ENCODE data around the gene PUM2.

PUM2 gene

GRCh38 chr2:20223407-20224163, 127.1 kb downstream of the PUM2 start:
- Histone ChIP-seq H3K4me3 (ENCODE audit: low read depth, low read length) (peak overlapping the region; percentile 68), H3K36me3 (replicated peaks) (no peaks in the 10 kb centered on the region), H3K27me3 (replicated peaks) (no peaks in the 10 kb centered on the region), H3K27ac (no peak overlapping the region)
- DNase-seq: no peak
- TF ChIP-seq, protein P1, sequence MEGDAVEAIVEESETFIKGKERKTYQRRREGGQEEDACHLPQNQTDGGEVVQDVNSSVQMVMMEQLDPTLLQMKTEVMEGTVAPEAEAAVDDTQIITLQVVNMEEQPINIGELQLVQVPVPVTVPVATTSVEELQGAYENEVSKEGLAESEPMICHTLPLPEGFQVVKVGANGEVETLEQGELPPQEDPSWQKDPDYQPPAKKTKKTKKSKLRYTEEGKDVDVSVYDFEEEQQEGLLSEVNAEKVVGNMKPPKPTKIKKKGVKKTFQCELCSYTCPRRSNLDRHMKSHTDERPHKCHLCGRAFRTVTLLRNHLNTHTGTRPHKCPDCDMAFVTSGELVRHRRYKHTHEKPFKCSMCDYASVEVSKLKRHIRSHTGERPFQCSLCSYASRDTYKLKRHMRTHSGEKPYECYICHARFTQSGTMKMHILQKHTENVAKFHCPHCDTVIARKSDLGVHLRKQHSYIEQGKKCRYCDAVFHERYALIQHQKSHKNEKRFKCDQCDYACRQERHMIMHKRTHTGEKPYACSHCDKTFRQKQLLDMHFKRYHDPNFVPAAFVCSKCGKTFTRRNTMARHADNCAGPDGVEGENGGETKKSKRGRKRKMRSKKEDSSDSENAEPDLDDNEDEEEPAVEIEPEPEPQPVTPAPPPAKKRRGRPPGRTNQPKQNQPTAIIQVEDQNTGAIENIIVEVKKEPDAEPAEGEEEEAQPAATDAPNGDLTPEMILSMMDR (IDR thresholded peaks at IDR 0.05; ENCODE audit: low read depth, low read length, missing control alignments): no peak
- in situ Hi-C loops (cut with HindIII; ENCODE audit: low pct_ligation_motif_present, low sequenced_read_pairs): loop anchor here (10.0 kb wide), 1 partner anchor 89 kb away; no protein-coding TSS in a partner anchor

DNA sequence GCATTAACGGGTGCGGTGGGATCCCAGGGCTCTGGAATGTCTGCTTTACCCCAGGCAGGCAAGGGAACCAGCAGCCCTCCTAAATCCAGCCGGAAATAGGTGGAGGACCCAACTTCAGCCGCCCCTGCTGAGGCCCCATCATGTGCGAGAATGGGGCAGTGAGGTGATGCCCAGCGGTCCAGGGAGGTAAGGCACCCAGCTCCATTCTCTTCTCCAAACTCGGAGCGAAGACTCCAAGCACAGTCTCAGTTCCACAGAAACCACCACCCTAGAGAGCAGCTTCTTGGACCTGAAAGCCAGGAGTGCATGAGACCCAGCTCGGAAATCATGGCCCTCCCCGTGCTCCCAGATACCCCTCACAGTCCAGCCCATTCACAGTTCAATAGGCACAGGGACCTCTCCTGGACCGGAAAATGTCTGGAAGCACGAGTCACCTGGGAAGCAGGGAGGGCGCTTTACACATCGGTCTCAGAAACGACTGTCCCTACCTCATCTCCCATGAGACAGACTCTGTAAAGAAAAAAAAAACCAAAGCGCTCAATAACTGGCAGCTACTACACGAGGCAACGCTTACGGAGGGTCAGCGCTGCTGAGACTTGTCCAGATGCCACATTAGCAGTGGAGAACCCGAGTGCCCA, 127.8 kb downstream of the PUM2 start:
- H3K27me3 ChIP-seq (replicated peaks): no peaks in the 10 kb centered on the region
- TF ChIP-seq, protein P1 (IDR thresholded peaks at IDR 0.05; ENCODE audit: low read depth, low read length, missing control alignments): no peak
- no peak for DNase-seq
- H3K36me3 ChIP-seq (replicated peaks): no peaks in the 10 kb centered on the region
- in situ Hi-C loops (cut with HindIII; ENCODE audit: low pct_ligation_motif_present, low sequenced_read_pairs): loop anchor here (10.0 kb wide), 1 partner anchor 88 kb away; no protein-coding TSS in a partner anchor
- no peak overlapping the region for H3K27ac ChIP-seq
- H3K4me3 ChIP-seq (ENCODE audit: low read depth, low read length): peak overlapping the region; percentile 68

- Histone ChIP-seq H3K4me3 (ENCODE audit: low read depth, low read length) (peak overlapping the region; percentile 68), H3K27me3 (replicated peaks) (no peaks in the 10 kb centered on the region), H3K27ac (no peak overlapping the region), H3K36me3 (replicated peaks) (no peaks in the 10 kb centered on the region)
- DNase-seq: no peak
- in situ Hi-C loops (cut with HindIII; ENCODE audit: low pct_ligation_motif_present, low sequenced_read_pairs): loop anchor here (10.0 kb wide), 1 partner anchor 87 kb away; no protein-coding TSS in a partner anchor
- TF ChIP-seq, protein P1 (IDR thresholded peaks at IDR 0.05; ENCODE audit: low read depth, low read length, missing control alignments): no peak
These were observed 128.5 kb downstream of the PUM2 start for GRCh38 chr2:20222014-20222768.

DNA sequence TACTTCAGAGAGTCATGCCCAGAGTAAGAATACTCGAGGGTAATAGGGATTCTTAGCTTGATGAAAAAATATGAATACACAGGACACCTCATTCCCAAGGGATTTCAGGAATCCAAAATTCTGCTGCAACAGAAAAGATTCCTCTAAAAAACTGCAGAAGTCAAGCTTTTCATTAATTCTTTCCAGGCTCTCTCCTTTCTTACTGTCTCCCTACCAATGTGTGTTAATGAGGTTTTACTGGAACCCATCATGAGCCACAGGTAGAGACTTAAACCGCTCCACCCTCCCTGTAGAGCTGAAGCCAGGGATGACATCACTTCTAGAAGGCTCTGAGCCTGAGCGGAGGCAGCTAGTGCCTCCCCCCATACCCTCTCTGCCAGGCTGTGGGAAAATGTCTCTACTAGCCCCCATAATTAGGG, 129.1 kb downstream of the PUM2 start:
- TF ChIP-seq, protein P1 (IDR thresholded peaks at IDR 0.05; ENCODE audit: low read depth, low read length, missing control alignments): no peak
- Histone ChIP-seq H3K27ac (no peak overlapping the region), H3K27me3 (replicated peaks) (no peaks in the 10 kb centered on the region), H3K4me3 (ENCODE audit: low read depth, low read length) (no peak overlapping the region), H3K36me3 (replicated peaks) (no peaks in the 10 kb centered on the region)
- DNase-seq: no peak
- in situ Hi-C loops (cut with HindIII; ENCODE audit: low pct_ligation_motif_present, low sequenced_read_pairs): loop anchor here (10.0 kb wide), 1 partner anchor 87 kb away; no protein-coding TSS in a partner anchor

DNA sequence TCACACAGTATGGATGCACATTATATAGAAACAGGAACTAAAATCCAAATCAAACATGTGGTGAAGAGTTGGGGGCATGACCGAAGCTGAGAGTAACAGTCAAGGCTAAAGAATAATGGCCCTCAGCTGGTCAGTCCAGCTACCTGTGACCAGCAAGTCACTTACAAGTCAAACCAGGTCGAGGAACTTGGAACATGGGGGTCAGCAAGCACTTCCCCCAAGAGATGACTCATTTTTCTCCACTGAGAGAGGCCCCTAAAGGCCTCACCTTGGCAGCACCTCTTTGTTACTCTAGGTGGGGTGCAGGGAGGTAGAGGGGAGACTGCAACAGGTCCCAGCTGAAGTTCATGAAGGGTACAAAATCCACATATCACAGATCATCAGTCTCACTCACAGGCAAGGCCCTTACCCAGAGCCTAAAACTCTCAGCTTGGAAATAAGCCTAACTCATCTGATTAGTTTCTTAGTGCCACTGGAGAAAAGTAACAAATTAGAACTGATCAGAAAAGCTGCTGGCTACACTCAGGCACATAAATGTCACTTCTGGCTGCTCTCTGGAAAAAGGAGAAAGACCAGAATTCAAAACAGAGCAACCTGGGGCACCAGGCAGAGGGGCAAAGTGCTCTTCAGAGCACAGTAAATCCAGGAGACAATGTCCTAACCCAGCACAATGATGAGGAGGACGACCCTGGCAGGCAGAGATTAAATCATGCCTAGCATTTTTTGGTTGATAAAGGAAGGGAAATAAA, 129.7 kb downstream of the PUM2 start:
- TF ChIP-seq, protein P1 (IDR thresholded peaks at IDR 0.05; ENCODE audit: low read depth, low read length, missing control alignments): no peak
- DNase-seq: no peak
- in situ Hi-C loops (cut with HindIII; ENCODE audit: low pct_ligation_motif_present, low sequenced_read_pairs): loop anchor here (10.0 kb wide), 1 partner anchor 86 kb away; no protein-coding TSS in a partner anchor
- no peak overlapping the region for H3K27ac ChIP-seq
- no peak overlapping the region for H3K4me3 ChIP-seq (ENCODE audit: low read depth, low read length)
- H3K36me3 ChIP-seq (replicated peaks): no peaks in the 10 kb centered on the region
- H3K27me3 ChIP-seq (replicated peaks): no peaks in the 10 kb centered on the region
